Tibial nerve (tissue), 4 donors: ENCODE results near the gene COL6A3. TPM values are rescaled to one million over a fixed set of nuclear protein-coding genes. Genes with fewer than 3 reads are reported as not detected.

Experiments used
- DNase-seq, 2 donors: peaks; one replicate each; pipeline ENCODE4 v3.0.0-alpha.2; 2019; ENCODE audit warnings: low spot score in 2 of 2
- H3K27ac ChIP-seq, 4 donors: fragments of 200-600 bp; sonication (generic) in 3 of 4; one replicate each; pipeline ENCODE4 v1.5.1; 2017 to 2019; ENCODE audit warnings: mild to moderate bottlenecking in 1 of 4
- H3K27me3 ChIP-seq, 2 donors: fragments of 200-600 bp; sonication (generic) in 1 of 2; one replicate each; pipeline versions ENCODE4 v1.5.1 to v1.6.0; 2017 to 2019
- H3K36me3 ChIP-seq, 3 donors: fragments of 200-600 bp; sonication (generic); one replicate each; pipeline ENCODE4 v1.5.1; 2018 to 2019
- H3K4me1 ChIP-seq, 4 donors: fragments of 200-600 bp; sonication (generic) in 3 of 4; one replicate each; pipeline ENCODE4 v1.5.1; 2017 to 2019
- H3K4me3 ChIP-seq, 4 donors: fragments of 200-600 bp; sonication (generic) in 3 of 4; one replicate each; pipeline ENCODE4 v1.5.1; 2017 to 2019; ENCODE audit warnings: mild to moderate bottlenecking in 1 of 4, moderate library complexity in 1 of 4
- H3K9me3 ChIP-seq, 4 donors: fragments of 200-600 bp; sonication (generic) in 3 of 4; one replicate each; pipeline ENCODE4 v1.5.1; 2017 to 2019
- EP300 ChIP-seq, 2 donors: sonication (generic); formaldehyde crosslinking; IDR thresholded peaks; one replicate each; pipeline ENCODE4 v1.6.1; 2017; ENCODE audit warnings: antibody characterized with exemption in 2 of 2, mild to moderate bottlenecking in 1 of 2
- POLR2A ChIP-seq, 2 donors: fragments of 450-650 bp; IDR thresholded peaks; one replicate each; pipeline ENCODE4 v1.6.1; 2017; ENCODE audit warnings: antibody characterized with exemption in 2 of 2, mild to moderate bottlenecking in 2 of 2, moderate library complexity in 2 of 2
- WGBS, 2 donors: methylation state at CpG; one replicate each; pipeline ENCODE4 v1.1.5; 2018; 5-methylcytosine and 5-hydroxymethylcytosine counted together
- total RNA-seq, 4 donors: library from RNA; depleted of rRNA; stranded (reverse); fragments of >200 nt; gene quantifications; one replicate each; pipeline ENCODE4 v1.1.0, GENCODE V29; 2016
- TF ChIP-seq, protein P1 (sequence below), 5 experiments: fragments of 200-600 bp in 3 of 5; fragments of 450-650 bp in 2 of 5; sonication (generic) in 3 of 5; IDR thresholded peaks; one replicate each; pipeline ENCODE4 v1.5.1; 2016 to 2019; ENCODE audit warnings: antibody characterized with exemption in 5 of 5, mild to moderate bottlenecking in 3 of 5, moderate library complexity in 2 of 5

COL6A3 gene
- total RNA-seq, 4 donors from 2014 or later: 228 to 558 (median 364) TPM

GRCh38 chr2:237341872-237342271 is 72.1 kb downstream of the COL6A3 start:
- H3K36me3 ChIP-seq: peaks cover 0 to 68% (median 0%) of the 10 kb centered on the region in 3 donors

DNA sequence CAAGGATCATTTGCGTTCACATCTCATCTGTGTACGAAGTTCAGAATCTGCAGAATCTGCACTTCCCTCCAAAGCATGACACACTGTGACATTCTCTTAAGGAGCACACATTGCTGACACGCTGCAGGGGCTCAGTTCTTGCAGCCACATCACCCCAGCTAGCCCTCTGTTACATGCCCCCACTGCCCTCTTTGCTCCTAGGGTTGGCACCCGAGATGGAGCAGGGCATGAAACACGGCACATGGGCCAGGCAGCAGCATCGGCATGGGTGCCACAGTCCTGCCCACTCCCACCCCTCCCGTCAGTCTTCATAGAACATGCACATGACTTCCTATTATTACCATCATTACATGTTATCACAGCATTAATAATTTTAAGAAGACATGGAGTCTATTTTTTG is 76.4 kb downstream of the COL6A3 start:
- 86 to 87% methylated on average over 7 of the region's 7 CpGs for WGBS, 2 donors
- DNase-seq: no peak
- H3K27me3 ChIP-seq: no peaks in the 10 kb centered on the region
- TF ChIP-seq POLR2A (IDR thresholded peaks at IDR 0.05) (no peak), EP300 (IDR thresholded peaks at IDR 0.05) (no peak)
- TF ChIP-seq, protein P1, sequence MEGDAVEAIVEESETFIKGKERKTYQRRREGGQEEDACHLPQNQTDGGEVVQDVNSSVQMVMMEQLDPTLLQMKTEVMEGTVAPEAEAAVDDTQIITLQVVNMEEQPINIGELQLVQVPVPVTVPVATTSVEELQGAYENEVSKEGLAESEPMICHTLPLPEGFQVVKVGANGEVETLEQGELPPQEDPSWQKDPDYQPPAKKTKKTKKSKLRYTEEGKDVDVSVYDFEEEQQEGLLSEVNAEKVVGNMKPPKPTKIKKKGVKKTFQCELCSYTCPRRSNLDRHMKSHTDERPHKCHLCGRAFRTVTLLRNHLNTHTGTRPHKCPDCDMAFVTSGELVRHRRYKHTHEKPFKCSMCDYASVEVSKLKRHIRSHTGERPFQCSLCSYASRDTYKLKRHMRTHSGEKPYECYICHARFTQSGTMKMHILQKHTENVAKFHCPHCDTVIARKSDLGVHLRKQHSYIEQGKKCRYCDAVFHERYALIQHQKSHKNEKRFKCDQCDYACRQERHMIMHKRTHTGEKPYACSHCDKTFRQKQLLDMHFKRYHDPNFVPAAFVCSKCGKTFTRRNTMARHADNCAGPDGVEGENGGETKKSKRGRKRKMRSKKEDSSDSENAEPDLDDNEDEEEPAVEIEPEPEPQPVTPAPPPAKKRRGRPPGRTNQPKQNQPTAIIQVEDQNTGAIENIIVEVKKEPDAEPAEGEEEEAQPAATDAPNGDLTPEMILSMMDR (IDR thresholded peaks at IDR 0.05): no peak
- H3K27ac ChIP-seq: no peak overlapping the region
- H3K36me3 ChIP-seq: peaks cover 0 to 57% (median 2%) of the 10 kb centered on the region in 3 donors
- no peaks in the 10 kb centered on the region for H3K9me3 ChIP-seq
- H3K4me1 ChIP-seq: peaks cover 0 to 5% (median 0%) of the 10 kb centered on the region in 4 donors
- H3K4me3 ChIP-seq: no peak overlapping the region

More at GRCh38 chr2:237341872-237342271, 72.1 kb downstream of the COL6A3 start:
- peaks cover 0 to 5% (median 0%) of the 10 kb centered on the region in 4 donors for H3K4me1 ChIP-seq
- peak in 1 of 2 donors; percentile 56 for DNase-seq
- TF ChIP-seq, protein P1 (IDR thresholded peaks at IDR 0.05): no peak
- TF ChIP-seq POLR2A (IDR thresholded peaks at IDR 0.05) (no peak), EP300 (IDR thresholded peaks at IDR 0.05) (peak in 1 of 2 donors; percentile 63)
- no peak overlapping the region for H3K4me3 ChIP-seq
- no peaks in the 10 kb centered on the region for H3K27me3 ChIP-seq
- H3K27ac ChIP-seq: no peak overlapping the region
- no peaks in the 10 kb centered on the region for H3K9me3 ChIP-seq
- WGBS, 2 donors: 43 to 45% methylated on average over 4 of the region's 4 CpGs

DNA sequence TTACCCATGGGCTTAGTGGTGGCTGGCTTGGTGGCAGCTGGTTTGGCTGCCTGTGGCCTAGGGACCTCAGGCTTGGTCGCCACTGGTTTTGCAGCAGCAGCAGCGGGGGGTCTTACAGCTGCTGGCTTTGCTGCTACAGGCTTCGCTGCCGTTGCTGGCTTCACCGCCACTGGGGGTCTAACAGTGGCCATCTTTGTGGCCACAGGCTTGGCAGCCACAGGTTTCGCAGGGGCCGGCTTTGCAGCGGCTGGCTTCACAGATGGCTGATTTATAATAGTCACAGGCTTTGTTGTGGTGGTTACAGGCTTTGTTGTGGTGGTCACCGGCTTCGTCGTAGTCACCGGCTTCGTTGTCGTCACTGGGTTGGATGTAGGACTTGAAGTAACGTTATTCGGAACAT is 77.8 kb downstream of the COL6A3 start:
- Histone ChIP-seq H3K27me3 (no peaks in the 10 kb centered on the region), H3K4me1 (no peaks in the 10 kb centered on the region), H3K27ac (no peak overlapping the region), H3K9me3 (no peaks in the 10 kb centered on the region), H3K4me3 (no peak overlapping the region), H3K36me3 (peaks cover 0 to 57% (median 2%) of the 10 kb centered on the region in 3 donors)
- no peak for TF ChIP-seq EP300 (IDR thresholded peaks at IDR 0.05)
- no peak for TF ChIP-seq POLR2A (IDR thresholded peaks at IDR 0.05)
- TF ChIP-seq, protein P1 (IDR thresholded peaks at IDR 0.05): no peak
- DNase-seq: no peak
- WGBS, 2 donors: 90 to 95% methylated on average over 8 to 15 of the region's 16 CpGs

- WGBS, 2 donors: 82 to 100% methylated on average over 1 of the region's 1 CpG
- H3K4me3 ChIP-seq: no peak overlapping the region
- H3K27ac ChIP-seq: peak overlapping the region in 1 of 4 donors; percentile 25
- H3K9me3 ChIP-seq: no peaks in the 10 kb centered on the region
- no peaks in the 10 kb centered on the region for H3K4me1 ChIP-seq
- TF ChIP-seq, protein P1 (IDR thresholded peaks at IDR 0.05): no peak
- TF ChIP-seq EP300 (IDR thresholded peaks at IDR 0.05) (no peak), POLR2A (IDR thresholded peaks at IDR 0.05) (no peak)
- no peaks in the 10 kb centered on the region for H3K27me3 ChIP-seq
- H3K36me3 ChIP-seq: peaks cover 0 to 38% (median 2%) of the 10 kb centered on the region in 3 donors
- DNase-seq: no peak
Measured at GRCh38 chr2:237333748-237334147, 80.2 kb downstream of the COL6A3 start.

DNA sequence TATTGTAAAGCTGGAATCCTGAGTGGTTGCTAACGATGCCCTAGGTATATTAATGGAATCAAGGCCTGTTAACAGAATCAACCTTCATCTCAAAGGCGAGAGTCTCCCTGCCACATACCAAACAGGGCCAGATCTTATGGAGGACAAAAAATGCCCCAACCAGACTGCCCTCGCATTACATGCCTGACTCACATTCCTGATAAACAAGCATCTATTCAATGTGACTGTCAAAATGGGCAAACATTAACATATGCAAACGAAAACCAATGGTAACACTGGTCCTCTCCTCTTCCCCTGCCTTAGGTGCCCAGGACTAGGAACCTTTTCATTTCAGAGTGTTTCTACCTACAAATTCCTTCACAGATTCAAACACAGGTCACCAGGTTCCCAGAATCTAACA is 83.4 kb downstream of the COL6A3 start:
- peaks cover 0 to 15% (median 2%) of the 10 kb centered on the region in 3 donors for H3K36me3 ChIP-seq
- TF ChIP-seq EP300 (IDR thresholded peaks at IDR 0.05) (no peak), POLR2A (IDR thresholded peaks at IDR 0.05) (no peak)
- TF ChIP-seq, protein P1 (IDR thresholded peaks at IDR 0.05): no peak
- no peak for DNase-seq
- H3K27ac ChIP-seq: no peak overlapping the region
- H3K4me1 ChIP-seq: peaks cover 0 to 20% (median 2%) of the 10 kb centered on the region in 4 donors
- WGBS, 2 donors: 41 to 48% methylated on average over 4 of the region's 4 CpGs
- H3K9me3 ChIP-seq: no peaks in the 10 kb centered on the region
- H3K27me3 ChIP-seq: no peaks in the 10 kb centered on the region
- no peak overlapping the region for H3K4me3 ChIP-seq
